NT2/D1 (cell line): ENCODE measurements around the gene PTPRJ.

ENCODE experiments used
- SUZ12 ChIP-seq: IDR thresholded peaks from 2 replicates; pipeline ENCODE4 v1.6.1; 2011; ENCODE audit not compliant: insufficient read length, insufficient read depth; ENCODE audit errors: extremely low read depth
- ZNF274 ChIP-seq: IDR thresholded peaks from 2 replicates; pipeline ENCODE4 v1.6.1; 2011; ENCODE audit warnings: mild to moderate bottlenecking, low read depth, low read length

DNA sequence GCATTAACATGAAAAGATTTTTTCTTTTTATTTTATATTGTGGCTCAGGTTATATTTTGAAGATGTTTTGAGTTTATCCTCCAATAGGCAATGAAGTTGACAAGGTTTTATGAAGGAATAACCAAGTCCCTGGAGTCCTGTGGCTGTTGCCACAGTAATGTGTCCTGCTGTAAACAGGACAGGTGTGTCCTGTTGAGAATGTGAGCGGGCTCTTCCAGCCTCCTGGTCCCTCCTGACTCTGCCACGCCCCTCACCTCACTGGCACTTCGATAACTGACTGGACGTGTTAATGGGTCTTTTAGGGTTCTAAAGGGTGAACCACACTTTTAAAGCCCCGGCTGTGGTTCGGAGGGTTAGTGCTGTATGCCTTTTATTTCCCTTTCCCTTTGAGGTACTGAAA, 188.5 kb downstream of the PTPRJ start:
- no peak for TF ChIP-seq ZNF274
- TF ChIP-seq SUZ12: no peak
